ENCODE results near the gene TUFT1.

DNA sequence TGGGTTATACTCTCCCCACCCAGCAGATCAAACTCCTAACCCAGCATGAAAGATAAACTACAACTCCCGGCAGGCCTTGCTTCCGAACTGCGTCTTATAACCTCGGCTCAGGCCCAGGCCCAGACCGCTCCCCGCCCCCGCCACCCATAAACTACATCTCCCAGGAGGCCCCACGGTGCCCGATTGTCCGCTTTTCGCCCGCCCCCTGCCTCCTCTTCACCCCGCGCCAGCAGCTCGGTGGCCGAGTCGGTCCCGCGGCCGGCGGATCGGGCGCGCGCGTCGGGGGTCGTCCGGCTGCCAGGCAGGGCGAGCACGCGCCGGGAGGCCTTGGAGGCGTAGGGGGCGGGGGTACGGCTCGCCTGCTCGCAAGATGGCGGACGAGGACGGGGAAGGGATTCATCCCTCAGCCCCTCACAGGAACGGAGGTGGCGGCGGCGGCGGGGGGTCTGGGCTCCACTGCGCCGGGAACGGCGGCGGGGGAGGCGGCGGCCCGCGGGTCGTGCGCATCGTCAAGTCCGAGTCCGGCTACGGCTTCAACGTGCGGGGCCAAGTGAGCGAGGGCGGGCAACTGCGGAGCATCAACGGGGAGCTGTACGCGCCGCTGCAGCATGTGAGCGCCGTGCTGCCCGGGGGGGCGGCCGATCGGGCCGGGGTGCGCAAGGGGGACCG, 71.9 kb downstream of the TUFT1 start, which contains the start of gene SNX27:
- no peak for TF ChIP-seq CTCF (IDR thresholded peaks at IDR 0.05; ENCODE audit: poor library complexity)
- TF ChIP-seq EZH2phosphoT487 (IDR thresholded peaks at IDR 0.05; ENCODE audit: low read depth, severe bottlenecking, unreplicated experiment): no peak
- no peak for TF ChIP-seq EZH2 (IDR thresholded peaks at IDR 0.05; ENCODE audit: borderline replicate concordance)
